Nucleus accumbens (tissue), 56 donors: ENCODE data around the gene PGGHG.
"Not testable (repeated sequence)": the region's sequence is repeated elsewhere in the genome, so short reads cannot be mapped to it uniquely, and the experiment has no call there.

ENCODE experiments used
- DNase-seq, 56 donors: peaks; one replicate each; lab custom pipeline; 2025; lab: John Stamatoyannopoulos, UW

The PGGHG gene

GRCh38 chr11:296171-297050 lies 7.5 kb downstream of the PGGHG start:
- no peak for DNase-seq

GRCh38 chr11:297051-297585 lies 8.2 kb downstream of the PGGHG start:
- DNase-seq = no peak

- DNase-seq = no peak
These were observed 8.9 kb downstream of the PGGHG start for GRCh38 chr11:297586-298405.

- DNase-seq = no peak
These were observed 9.6 kb downstream of the PGGHG start for GRCh38 chr11:298406-299065.

GRCh38 chr11:299081-299891 lies 10.4 kb downstream of the PGGHG start, which contains the start of gene IFITM5:
Gene IFITM5 (minus strand): TSS chr11:299526. CDS start chr11:299490, 36 bp downstream.
- no peak for DNase-seq

GRCh38 chr11:299951-300735 lies 11.2 kb downstream of the PGGHG start:
- DNase-seq = no peak

- no peak for DNase-seq
These were observed 14.4 kb downstream of the PGGHG start for GRCh38 chr11:303363-303762.

- no peak for DNase-seq
These were observed 15.2 kb downstream of the PGGHG start for GRCh38 chr11:304061-304506.

GRCh38 chr11:304915-305843 lies 16.3 kb downstream of the PGGHG start:
- peak in 17 of 56 donors; percentile 6 to 67 (median 17) for DNase-seq

- DNase-seq = no peak
These were observed 16.9 kb downstream of the PGGHG start for GRCh38 chr11:305844-306211.

GRCh38 chr11:306645-307371 lies 17.9 kb downstream of the PGGHG start:
- DNase-seq = no peak

GRCh38 chr11:307766-308708 lies 19.1 kb downstream of the PGGHG start, which contains the start of gene IFITM2:
Gene IFITM2 (plus strand): TSS chr11:307816. CDS start chr11:308193, 377 bp downstream.
- peak in 3 of 56 donors; percentile 11 to 12 (median 12) for DNase-seq

- not testable (repeated sequence) for DNase-seq
These were observed 20.1 kb downstream of the PGGHG start for GRCh38 chr11:308740-309665.

GRCh38 chr11:309979-310572 lies 21.1 kb downstream of the PGGHG start:
- DNase-seq = not testable (repeated sequence)
